Kidney (tissue), 14 donors: Measurements from ENCODE around the gene MRPL1. TPM values are rescaled to one million over a fixed set of nuclear protein-coding genes. Genes with fewer than 3 reads are reported as not detected.

Source experiments
- DNase-seq, 5 donors: peaks; one replicate each; pipeline ENCODE4 v3.0.0-alpha.2; 2013 to 2020
- FAIRE-seq: peaks from 2 replicates; lab custom pipeline; 2012; peaks lifted over from hg19 to GRCh38; lab: Jason Lieb, UNC
- H3K27ac ChIP-seq, 2 donors: one replicate each; pipeline ENCODE4 v1.7.0; 2013; ENCODE audit warnings: low read depth in 2 of 2, low read length in 2 of 2, inconsistent platforms in 1 of 2
- H3K27me3 ChIP-seq: one replicate; pipeline ENCODE4 v1.7.1; 2013; ENCODE audit warnings: low read length, inconsistent platforms; ENCODE audit not compliant: control insufficient read depth, insufficient read depth
- H3K36me3 ChIP-seq, 3 donors: one replicate each; pipeline versions ENCODE4 v1.7.0 to v1.7.1; 2013; ENCODE audit warnings: low read length in 3 of 3, control low read depth in 1 of 3, inconsistent platforms in 1 of 3; ENCODE audit not compliant: insufficient read depth in 3 of 3, control insufficient read depth in 2 of 3
- H3K4me1 ChIP-seq, 3 donors: one replicate each; pipeline versions ENCODE4 v1.7.0 to v1.7.1; 2013; ENCODE audit warnings: low read length in 3 of 3, inconsistent platforms in 1 of 3, low read depth in 1 of 3; ENCODE audit not compliant: control insufficient read depth in 2 of 3, insufficient read depth in 2 of 3
- H3K4me3 ChIP-seq, 3 donors: one replicate each; pipeline versions ENCODE4 v1.7.0 to v1.8.1; 2013; ENCODE audit warnings: low read length in 3 of 3, control low read depth in 1 of 3, inconsistent platforms in 1 of 3
- H3K9ac ChIP-seq, 3 donors: one replicate each; pipeline versions ENCODE4 v1.7.0 to v1.7.1; 2013; ENCODE audit warnings: low read length in 3 of 3, control low read depth in 1 of 3, inconsistent platforms in 1 of 3
- H3K9me3 ChIP-seq, 3 donors: one replicate each; pipeline versions ENCODE4 v1.7.0 to v1.7.1; 2013; ENCODE audit warnings: low read length in 3 of 3, control low read depth in 1 of 3, inconsistent platforms in 1 of 3; ENCODE audit not compliant: control insufficient read depth in 2 of 3, insufficient read depth in 1 of 3
- intact Hi-C: fragments of 100-400 bp; cut with DNase I; formaldehyde crosslinking; loops from one replicate; pipeline ENCODE4 v1.11.1; 2022
- polyA plus RNA-seq: library from polyadenylated mRNA; stranded (reverse); fragments of 350-450 nt; fragmentation: Illumina TruSeq; extraction: RNeasy Lipid Tissue Mini Kit (QIAGEN cat#74804); gene quantifications from one replicate; pipeline ENCODE4 v1.2.3, GENCODE V29; 2014; ENCODE audit warnings: low read depth, low replicate concordance; ENCODE audit not compliant: insufficient read depth
- total RNA-seq: library from RNA; stranded (reverse); fragmentation: NEBNext Ultra II Directional; extraction: Animal tissue kit (Norgen Biotek cat#: 25700); gene quantifications from one replicate; pipeline ENCODE4 v1.2.1, GENCODE V29; 2021
- TF ChIP-seq, protein P1 (sequence below): IDR thresholded peaks from 3 replicates; pipeline ENCODE4 v1.5.1; 2012; ENCODE audit warnings: mild to moderate bottlenecking, moderate library complexity, borderline replicate concordance; ENCODE audit not compliant: insufficient read depth; ENCODE audit errors: extremely low read depth
- donor health status: control.
- donor health status: control.
- donor health status: control.
- donor health status: control.
- donor health status: control.
- donor health status: DM: yes; HTN: yes; CAD: no.
- donor health status: Normal renal cell carcinoma (clear cell type).

Gene MRPL1
- total and polyA plus RNA-seq, 2 donors from 2014 or later, result 29.8 to 61.0 TPM

DNA sequence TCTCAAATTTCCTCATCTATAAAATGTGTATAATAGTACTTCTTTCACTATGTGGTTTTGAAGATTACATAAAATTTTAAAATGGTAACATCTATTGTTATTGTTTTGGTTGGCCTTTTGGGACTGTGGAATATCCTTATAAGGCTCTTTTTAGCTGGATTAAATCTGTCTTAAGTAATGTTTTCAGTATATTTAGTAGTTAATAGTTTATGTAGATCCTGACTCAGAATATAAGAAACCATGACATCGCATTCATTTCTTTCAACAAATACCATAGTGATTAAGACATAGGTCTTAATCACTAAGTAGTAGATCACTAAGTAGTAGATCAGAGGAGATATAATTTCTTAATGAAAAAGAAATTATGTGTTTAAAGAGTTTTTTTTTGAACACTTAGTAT, 48.5 kb downstream of the MRPL1 start:
- intact Hi-C loops, result no loop called here
- no peaks in the 10 kb centered on the region for H3K4me1 ChIP-seq
- no peak overlapping the region for H3K9ac ChIP-seq
- H3K27ac ChIP-seq, result no peak overlapping the region
- H3K9me3 ChIP-seq, result no peaks in the 10 kb centered on the region
- no peak for FAIRE-seq
- H3K36me3 ChIP-seq, result peaks cover 0 to 5% (median 4%) of the 10 kb centered on the region in 3 donors
- H3K4me3 ChIP-seq, result no peak overlapping the region
- no peak for DNase-seq
- no peaks in the 10 kb centered on the region for H3K27me3 ChIP-seq
- TF ChIP-seq, protein P1, sequence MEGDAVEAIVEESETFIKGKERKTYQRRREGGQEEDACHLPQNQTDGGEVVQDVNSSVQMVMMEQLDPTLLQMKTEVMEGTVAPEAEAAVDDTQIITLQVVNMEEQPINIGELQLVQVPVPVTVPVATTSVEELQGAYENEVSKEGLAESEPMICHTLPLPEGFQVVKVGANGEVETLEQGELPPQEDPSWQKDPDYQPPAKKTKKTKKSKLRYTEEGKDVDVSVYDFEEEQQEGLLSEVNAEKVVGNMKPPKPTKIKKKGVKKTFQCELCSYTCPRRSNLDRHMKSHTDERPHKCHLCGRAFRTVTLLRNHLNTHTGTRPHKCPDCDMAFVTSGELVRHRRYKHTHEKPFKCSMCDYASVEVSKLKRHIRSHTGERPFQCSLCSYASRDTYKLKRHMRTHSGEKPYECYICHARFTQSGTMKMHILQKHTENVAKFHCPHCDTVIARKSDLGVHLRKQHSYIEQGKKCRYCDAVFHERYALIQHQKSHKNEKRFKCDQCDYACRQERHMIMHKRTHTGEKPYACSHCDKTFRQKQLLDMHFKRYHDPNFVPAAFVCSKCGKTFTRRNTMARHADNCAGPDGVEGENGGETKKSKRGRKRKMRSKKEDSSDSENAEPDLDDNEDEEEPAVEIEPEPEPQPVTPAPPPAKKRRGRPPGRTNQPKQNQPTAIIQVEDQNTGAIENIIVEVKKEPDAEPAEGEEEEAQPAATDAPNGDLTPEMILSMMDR, result no peak

DNA sequence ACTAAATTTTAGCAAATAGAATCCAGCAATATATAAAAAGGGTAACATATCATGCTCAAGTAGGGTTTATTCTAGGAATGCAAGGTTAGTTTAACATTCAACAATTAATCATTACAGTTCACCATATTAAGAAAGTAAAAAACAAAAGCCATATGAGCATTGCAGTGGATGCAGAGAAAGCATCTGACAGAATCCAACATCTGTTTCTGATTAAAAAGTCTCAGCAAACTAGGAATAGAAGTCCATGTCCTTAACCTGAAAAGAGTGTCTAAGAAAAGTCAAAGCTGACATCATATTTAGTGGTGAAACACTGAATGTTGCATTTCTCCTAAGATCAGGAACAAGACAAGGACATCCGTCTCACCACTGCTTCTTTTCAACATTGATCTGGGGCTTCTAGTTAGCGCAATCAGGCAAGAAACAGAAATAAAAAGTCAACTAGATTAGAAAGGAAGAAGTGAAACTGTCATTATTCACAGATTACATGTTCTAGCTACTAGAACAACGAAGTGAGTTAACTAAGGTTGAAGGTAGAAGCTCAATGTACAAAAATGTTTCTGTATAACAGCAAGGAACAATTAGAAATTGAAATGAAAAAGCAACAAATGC, 49.3 kb downstream of the MRPL1 start:
- H3K4me3 ChIP-seq, result no peak overlapping the region
- H3K27me3 ChIP-seq, result no peaks in the 10 kb centered on the region
- H3K36me3 ChIP-seq, result peaks cover 0 to 5% (median 4%) of the 10 kb centered on the region in 3 donors
- TF ChIP-seq, protein P1, result no peak
- no peak for FAIRE-seq
- DNase-seq, result no peak
- no peaks in the 10 kb centered on the region for H3K4me1 ChIP-seq
- intact Hi-C loops, result no loop called here
- H3K27ac ChIP-seq, result no peak overlapping the region
- no peak overlapping the region for H3K9ac ChIP-seq
- no peaks in the 10 kb centered on the region for H3K9me3 ChIP-seq

DNA sequence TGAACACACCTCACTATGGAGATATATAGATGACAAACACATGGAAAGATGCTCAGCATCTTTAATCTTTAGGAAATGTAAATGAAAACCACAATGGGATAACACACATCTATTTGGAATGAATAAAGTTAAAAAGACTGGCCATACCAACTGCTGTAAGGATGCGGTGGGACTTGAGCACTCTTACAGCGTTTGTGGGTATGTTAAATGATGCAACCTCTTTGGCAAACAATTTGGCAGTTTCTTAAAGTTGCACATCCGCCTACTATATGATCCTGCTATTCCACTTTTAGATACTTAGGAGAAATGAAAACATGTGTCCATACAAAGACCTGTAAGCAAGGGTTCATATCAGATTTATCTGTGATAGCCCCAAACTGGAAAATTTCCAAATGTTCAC, 50.7 kb downstream of the MRPL1 start:
- intact Hi-C loops, result no loop called here
- Histone ChIP-seq H3K27me3 (no peaks in the 10 kb centered on the region), H3K36me3 (peaks cover 0 to 5% (median 4%) of the 10 kb centered on the region in 3 donors), H3K4me3 (no peak overlapping the region), H3K9ac (no peak overlapping the region), H3K27ac (no peak overlapping the region), H3K9me3 (no peaks in the 10 kb centered on the region), H3K4me1 (no peaks in the 10 kb centered on the region)
- DNase-seq (no peak), FAIRE-seq (no peak)
- TF ChIP-seq, protein P1, result no peak

DNA sequence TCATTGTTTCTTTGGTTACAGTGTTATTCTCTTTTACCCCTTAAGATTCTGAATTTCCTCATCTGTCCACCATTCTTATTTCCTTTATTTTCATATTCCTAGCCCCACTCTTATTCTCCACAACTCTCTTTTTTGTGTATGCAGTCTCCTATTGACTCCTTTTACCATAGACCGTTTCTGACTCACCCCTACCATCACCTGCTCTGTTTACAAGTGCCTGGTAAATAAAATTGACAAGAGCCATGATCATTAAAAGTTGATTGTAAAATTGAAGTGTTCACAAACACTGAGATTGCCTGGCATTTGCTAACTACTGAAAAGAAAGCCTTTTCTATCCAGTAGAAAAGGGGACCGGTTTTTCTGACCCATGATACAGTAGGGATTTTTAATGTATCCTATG, 54.4 kb downstream of the MRPL1 start:
- H3K27ac ChIP-seq, result no peak overlapping the region
- intact Hi-C loops, result no loop called here
- no peak for FAIRE-seq

More for the DNA sequence above, 54.4 kb downstream of the MRPL1 start:
- Histone ChIP-seq H3K4me3 (no peak overlapping the region), H3K27me3 (no peaks in the 10 kb centered on the region), H3K4me1 (no peaks in the 10 kb centered on the region), H3K36me3 (peaks cover 0 to 1% (median 0%) of the 10 kb centered on the region in 3 donors), H3K9me3 (no peaks in the 10 kb centered on the region), H3K9ac (no peak overlapping the region)
- TF ChIP-seq, protein P1, result no peak
- DNase-seq, result no peak
